HCT116 (cell line): ENCODE measurements around the gene MFRP. TPM values are rescaled to one million over a fixed set of nuclear protein-coding genes. Genes with fewer than 3 reads are reported as not detected.
A peak's percentile ranks its signal among the peaks of the same experiment; 100 is the strongest.

Experiments used
- ATAC-seq: fragments of 200-7000 bp; cut with Tn5 transposase; 2 replicates; pipeline ENCODE4 v1.9.1; 2020; ENCODE audit warnings: mild to moderate bottlenecking, moderate library complexity
- BruUV-seq: library from RNA; stranded (reverse); fragments of 400-500 nt; replicated peaks from 2 replicates; lab custom pipeline; 2021; lab: Mats Ljungman, UMichigan
- CTCF ChIA-PET: fragments of 300-600 bp; sonication (Branson Sonifier 250); formaldehyde crosslinking; loops from one replicate; lab custom pipeline; 2021; ENCODE audit warnings: antibody characterized with exemption; lab: Charles Lee
- POLR2A ChIA-PET: fragments of 300-600, 350-600 bp; sonication (Branson Sonifier 250); formaldehyde crosslinking; loops from one replicate; lab custom pipeline; 2021; ENCODE audit warnings: antibody characterized with exemption; lab: Charles Lee
- RAD21 ChIA-PET, 2 experiments: fragments of 300-600 bp; sonication (Branson Sonifier 250); formaldehyde crosslinking; loops; one replicate each; lab custom pipeline; 2023; ENCODE audit warnings: low total read pairs in 2 of 2; ENCODE audit not compliant: uncharacterized antibody in 2 of 2, unreplicated experiment in 2 of 2, low non-redundant PET in 1 of 2; lab: Charles Lee
- DNase-seq: peaks from one replicate; pipeline ENCODE4 v3.0.0-alpha.2; 2010; ENCODE audit warnings: low read depth, low spot score
- H2AFZ ChIP-seq: fragments of 200-600 bp; shearing (Covaris generic), sonication (generic); 2 replicates; pipeline ENCODE4 v1.6.1; 2017; ENCODE audit warnings: low read depth, mixed run types, mixed read lengths, antibody characterized with exemption, low read length; ENCODE audit not compliant: poor library complexity, severe bottlenecking
- H3K27ac ChIP-seq: 2 replicates; pipeline ENCODE4 v1.5.1; 2012; ENCODE audit warnings: low read depth, low read length
- H3K27me3 ChIP-seq: fragments of 200-600 bp; sonication (generic); 2 replicates; pipeline ENCODE4 v1.6.1; 2016; ENCODE audit warnings: mixed run types, low read length, mixed read lengths; ENCODE audit not compliant: insufficient read depth
- H3K36me3 ChIP-seq, 2 experiments: fragments of 200-500 bp in 1 of 2; fragments of 200-600 bp in 1 of 2; sonication (Bioruptor generic) in 1 of 2; sonication (generic) in 1 of 2; 2 replicates each; pipeline versions ENCODE4 v1.5.1 to v1.6.1; 2014 to 2016; ENCODE audit warnings: low read length in 2 of 2, inconsistent platforms in 1 of 2, mixed read lengths in 1 of 2, mixed run types in 1 of 2; ENCODE audit not compliant: insufficient read depth in 2 of 2, control insufficient read depth in 1 of 2
- H3K4me1 ChIP-seq, 2 experiments: fragments of 200-600 bp in 1 of 2; sonication (generic) in 1 of 2; 2 replicates each; pipeline versions ENCODE4 v1.5.1 to v1.6.1; 2012 to 2017; ENCODE audit warnings: low read length in 2 of 2, inconsistent platforms in 1 of 2, mild to moderate bottlenecking in 1 of 2, mixed read lengths in 1 of 2, mixed run types in 1 of 2, moderate library complexity in 1 of 2; ENCODE audit not compliant: insufficient read depth in 2 of 2, control insufficient read depth in 1 of 2
- H3K4me2 ChIP-seq: fragments of 200-600 bp; sonication (generic); 2 replicates; pipeline ENCODE4 v1.6.1; 2017; ENCODE audit warnings: mixed run types, low read length, mixed read lengths
- H3K4me3 ChIP-seq, 2 experiments: fragments of 200-600 bp in 1 of 2; sonication (generic) in 1 of 2; replicated peaks in 1 of 2; 2 replicates each; pipeline ENCODE4 v1.5.1; 2011 to 2016; ENCODE audit warnings: low read length in 2 of 2, control low read depth in 1 of 2, low read depth in 1 of 2, mild to moderate bottlenecking in 1 of 2, mixed read lengths in 1 of 2, mixed run types in 1 of 2
- H3K79me2 ChIP-seq: fragments of 200-600 bp; sonication (generic); 2 replicates; pipeline ENCODE4 v1.6.1; 2017; ENCODE audit warnings: mild to moderate bottlenecking, mixed run types, low read length, moderate library complexity, mixed read lengths; ENCODE audit not compliant: insufficient read depth
- H3K9ac ChIP-seq: fragments of 200-600 bp; sonication (generic); 2 replicates; pipeline ENCODE4 v1.6.1; 2016; ENCODE audit warnings: low read length, mixed read lengths
- H3K9me2 ChIP-seq: fragments of 200-600 bp; sonication (generic), shearing (Covaris generic); 2 replicates; pipeline ENCODE4 v1.6.1; 2017; ENCODE audit warnings: mixed run types, mild to moderate bottlenecking, moderate library complexity; ENCODE audit not compliant: insufficient read depth
- H3K9me3 ChIP-seq, 2 experiments: fragments of 200-500 bp in 1 of 2; fragments of 200-600 bp in 1 of 2; sonication (Bioruptor generic) in 1 of 2; sonication (generic) in 1 of 2; 2 replicates each; pipeline ENCODE4 v1.6.1; 2014 to 2017; ENCODE audit warnings: low read length in 2 of 2, mixed read lengths in 2 of 2, inconsistent platforms in 1 of 2, low read depth in 1 of 2, mild to moderate bottlenecking in 1 of 2, mixed run types in 1 of 2, moderate library complexity in 1 of 2; ENCODE audit not compliant: control insufficient read depth in 1 of 2, insufficient read depth in 1 of 2
- H4K20me1 ChIP-seq: fragments of 200-600 bp; sonication (generic), shearing (Covaris generic); 2 replicates; pipeline ENCODE4 v1.6.1; 2017; ENCODE audit warnings: mixed run types, mild to moderate bottlenecking, moderate library complexity; ENCODE audit not compliant: insufficient read depth
- CTCF ChIP-seq, 3 experiments: fragments of 200-600 bp in 1 of 3; sonication (generic) in 1 of 3; IDR thresholded peaks in 2 of 3; conservative IDR thresholded peaks in 1 of 3; 2 replicates each; pipeline ENCODE4 v1.5.1; 2012 to 2017; ENCODE audit warnings: low read depth in 2 of 3, low read length in 2 of 3, antibody characterized with exemption in 1 of 3, borderline replicate concordance in 1 of 3, control low read depth in 1 of 3, mild to moderate bottlenecking in 1 of 3, mixed read lengths in 1 of 3, mixed run types in 1 of 3, moderate library complexity in 1 of 3; ENCODE audit not compliant: insufficient read depth in 1 of 3
- RAD21 ChIP-seq: IDR thresholded peaks from 2 replicates; pipeline ENCODE4 v1.6.1; 2012; ENCODE audit warnings: low read depth, mild to moderate bottlenecking
- SP1 ChIP-seq: IDR thresholded peaks from 2 replicates; pipeline ENCODE4 v1.6.1; 2012; ENCODE audit warnings: low read depth
- SRF ChIP-seq: IDR thresholded peaks from 2 replicates; pipeline ENCODE4 v1.6.1; 2012; ENCODE audit warnings: low read depth
- intact Hi-C: fragments of 100-400 bp; cut with micrococcal nuclease; formaldehyde crosslinking; loops from 2 replicates; pipeline ENCODE4 v1.10.0; 2022
- total RNA-seq: library from RNA; stranded (reverse); gene quantifications from one replicate; pipeline ENCODE4 v1.2.1, GENCODE V29; 2021; ENCODE audit not compliant: unreplicated experiment

Gene MFRP
- total RNA-seq, 1 experiment from 2014 or later: not detected

- no peak overlapping the region for H3K4me3 ChIP-seq
- H3K4me2 ChIP-seq: no peak overlapping the region
- ATAC-seq: no peak
- no peak for DNase-seq
- H3K36me3 ChIP-seq: peaks cover 18 to 34% of the 10 kb centered on the region in 2 experiments
- no peak for TF ChIP-seq SRF
- BruUV-seq: no TSS peak
- no peaks in the 10 kb centered on the region for H3K27me3 ChIP-seq
- ChIA-PET POLR2A (no interaction called here), CTCF (no interaction called here), RAD21 (no interaction called here)
- no peaks in the 10 kb centered on the region for H3K79me2 ChIP-seq
- H2AFZ ChIP-seq: no peak overlapping the region
- no peaks in the 10 kb centered on the region for H4K20me1 ChIP-seq
- intact Hi-C loops: loop anchor here (10.0 kb wide), 1 partner anchor 193 kb away; the partner anchor contains the start of genes C2CD2L and DPAGT1
- H3K4me1 ChIP-seq: peaks cover 0 to 4% of the 10 kb centered on the region in 2 experiments; a peak in 2 of 4 replicates
- H3K9ac ChIP-seq: no peak overlapping the region
- no peaks in the 10 kb centered on the region for H3K9me2 ChIP-seq
- no peak overlapping the region for H3K27ac ChIP-seq
- no peaks in the 10 kb centered on the region for H3K9me3 ChIP-seq
These were observed 48.6 kb downstream of the MFRP start for GRCh38 chr11:119297938-119298337.

- Histone ChIP-seq H3K79me2 (no peaks in the 10 kb centered on the region), H3K4me3 (no peak overlapping the region), H3K36me3 (peaks cover 16 to 17% of the 10 kb centered on the region in 2 experiments; a peak in 3 of 4 replicates), H3K9ac (no peak overlapping the region), H2AFZ (no peak overlapping the region), H3K9me2 (no peaks in the 10 kb centered on the region), H3K27ac (no peak overlapping the region), H3K9me3 (peaks cover 0 to 7% of the 10 kb centered on the region in 2 experiments; a peak in 2 of 4 replicates), H3K4me2 (no peak overlapping the region), H4K20me1 (no peaks in the 10 kb centered on the region), H3K4me1 (peaks cover 0 to 4% of the 10 kb centered on the region in 2 experiments; a peak in 2 of 4 replicates), H3K27me3 (no peaks in the 10 kb centered on the region)
- peak; percentile 52 for TF ChIP-seq RAD21
- TF ChIP-seq CTCF (IDR thresholded peaks at IDR 0.05 in 2 of 3, conservative IDR thresholded peaks at IDR 0.05 in 1 of 3; ENCODE audit: borderline replicate concordance in 1 of 3, insufficient read depth in 1 of 3, low read depth in 2 of 3, low read length in 2 of 3): peak in 2 of 3 experiments; percentile 28 to 31; a peak in 2 of 6 replicates
- no peak for TF ChIP-seq SP1
- DNase-seq (no peak), ATAC-seq (peak; percentile 88)
- intact Hi-C loops: loop anchor here (10.0 kb wide), 1 partner anchor 190 kb away; the partner anchor contains the start of genes C2CD2L and DPAGT1
- ChIA-PET POLR2A (no interaction called here), RAD21 (no interaction called here), CTCF (interaction anchor here (0.6 to 1.0 kb wide), 5 partner anchors 11 to 200 kb away, joined by 3 to 5 read pairs (median 3); a partner anchor contains a TSS)
- no TSS peak for BruUV-seq
These were observed 51.3 kb downstream of the MFRP start for GRCh38 chr11:119295178-119295577.
